HL-60 (cell line): ENCODE measurements around the gene CEP44.
A peak's percentile ranks its signal among the peaks of the same experiment; 100 is the strongest.

Experiments
- DNase-seq, 2 experiments: peaks; one replicate each; pipeline ENCODE4 v3.0.0-alpha.2; 2010 to 2020; ENCODE audit warnings: low read depth in 1 of 2, low spot score in 1 of 2
- H3K27ac ChIP-seq: fragments of 250-450 bp; sonication (Bioruptor Pico); replicated peaks from 2 replicates; pipeline ENCODE4 v1.5.1; 2020; ENCODE audit warnings: mild to moderate bottlenecking, moderate library complexity
- H3K27me3 ChIP-seq: fragments of 250-450 bp; sonication (Bioruptor Pico); 2 replicates; pipeline ENCODE4 v1.5.1; 2021; ENCODE audit warnings: mild to moderate bottlenecking, moderate library complexity; ENCODE audit not compliant: insufficient read depth, poor library complexity, severe bottlenecking
- H3K4me3 ChIP-seq: replicated peaks from 2 replicates; pipeline ENCODE4 v1.5.1; 2011; ENCODE audit warnings: mild to moderate bottlenecking, control low read depth, low read length; ENCODE audit not compliant: insufficient read depth
- GABPA ChIP-seq: IDR thresholded peaks from 2 replicates; pipeline ENCODE4 v1.6.1; 2012; ENCODE audit warnings: low read depth
- POLR2AphosphoS5 ChIP-seq: IDR thresholded peaks from 2 replicates; pipeline ENCODE4 v1.6.1; 2012; ENCODE audit warnings: low read depth
- SPI1 ChIP-seq: IDR thresholded peaks from 2 replicates; pipeline ENCODE4 v1.6.1; 2012; ENCODE audit warnings: low read depth, mild to moderate bottlenecking, borderline replicate concordance
- TF ChIP-seq, protein P1 (sequence below): IDR thresholded peaks from 2 replicates; pipeline ENCODE4 v1.6.1; 2012; ENCODE audit warnings: low read depth; ENCODE audit not compliant: insufficient replicate concordance
- TF ChIP-seq, protein P2 (sequence below): IDR thresholded peaks from one replicate; pipeline ENCODE4 v1.5.1; 2011; ENCODE audit warnings: low read length, control low read depth, inconsistent platforms; ENCODE audit not compliant: insufficient read depth

Gene CEP44

GRCh38 chr4:174317531-174317930, 33.8 kb downstream of the CEP44 start:
- TF ChIP-seq, protein P1, sequence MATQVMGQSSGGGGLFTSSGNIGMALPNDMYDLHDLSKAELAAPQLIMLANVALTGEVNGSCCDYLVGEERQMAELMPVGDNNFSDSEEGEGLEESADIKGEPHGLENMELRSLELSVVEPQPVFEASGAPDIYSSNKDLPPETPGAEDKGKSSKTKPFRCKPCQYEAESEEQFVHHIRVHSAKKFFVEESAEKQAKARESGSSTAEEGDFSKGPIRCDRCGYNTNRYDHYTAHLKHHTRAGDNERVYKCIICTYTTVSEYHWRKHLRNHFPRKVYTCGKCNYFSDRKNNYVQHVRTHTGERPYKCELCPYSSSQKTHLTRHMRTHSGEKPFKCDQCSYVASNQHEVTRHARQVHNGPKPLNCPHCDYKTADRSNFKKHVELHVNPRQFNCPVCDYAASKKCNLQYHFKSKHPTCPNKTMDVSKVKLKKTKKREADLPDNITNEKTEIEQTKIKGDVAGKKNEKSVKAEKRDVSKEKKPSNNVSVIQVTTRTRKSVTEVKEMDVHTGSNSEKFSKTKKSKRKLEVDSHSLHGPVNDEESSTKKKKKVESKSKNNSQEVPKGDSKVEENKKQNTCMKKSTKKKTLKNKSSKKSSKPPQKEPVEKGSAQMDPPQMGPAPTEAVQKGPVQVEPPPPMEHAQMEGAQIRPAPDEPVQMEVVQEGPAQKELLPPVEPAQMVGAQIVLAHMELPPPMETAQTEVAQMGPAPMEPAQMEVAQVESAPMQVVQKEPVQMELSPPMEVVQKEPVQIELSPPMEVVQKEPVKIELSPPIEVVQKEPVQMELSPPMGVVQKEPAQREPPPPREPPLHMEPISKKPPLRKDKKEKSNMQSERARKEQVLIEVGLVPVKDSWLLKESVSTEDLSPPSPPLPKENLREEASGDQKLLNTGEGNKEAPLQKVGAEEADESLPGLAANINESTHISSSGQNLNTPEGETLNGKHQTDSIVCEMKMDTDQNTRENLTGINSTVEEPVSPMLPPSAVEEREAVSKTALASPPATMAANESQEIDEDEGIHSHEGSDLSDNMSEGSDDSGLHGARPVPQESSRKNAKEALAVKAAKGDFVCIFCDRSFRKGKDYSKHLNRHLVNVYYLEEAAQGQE, result no peak
- Histone ChIP-seq H3K27me3 (no peaks in the 10 kb centered on the region), H3K4me3 (no peak overlapping the region), H3K27ac (no peak overlapping the region)
- DNase-seq, result no peak

DNA sequence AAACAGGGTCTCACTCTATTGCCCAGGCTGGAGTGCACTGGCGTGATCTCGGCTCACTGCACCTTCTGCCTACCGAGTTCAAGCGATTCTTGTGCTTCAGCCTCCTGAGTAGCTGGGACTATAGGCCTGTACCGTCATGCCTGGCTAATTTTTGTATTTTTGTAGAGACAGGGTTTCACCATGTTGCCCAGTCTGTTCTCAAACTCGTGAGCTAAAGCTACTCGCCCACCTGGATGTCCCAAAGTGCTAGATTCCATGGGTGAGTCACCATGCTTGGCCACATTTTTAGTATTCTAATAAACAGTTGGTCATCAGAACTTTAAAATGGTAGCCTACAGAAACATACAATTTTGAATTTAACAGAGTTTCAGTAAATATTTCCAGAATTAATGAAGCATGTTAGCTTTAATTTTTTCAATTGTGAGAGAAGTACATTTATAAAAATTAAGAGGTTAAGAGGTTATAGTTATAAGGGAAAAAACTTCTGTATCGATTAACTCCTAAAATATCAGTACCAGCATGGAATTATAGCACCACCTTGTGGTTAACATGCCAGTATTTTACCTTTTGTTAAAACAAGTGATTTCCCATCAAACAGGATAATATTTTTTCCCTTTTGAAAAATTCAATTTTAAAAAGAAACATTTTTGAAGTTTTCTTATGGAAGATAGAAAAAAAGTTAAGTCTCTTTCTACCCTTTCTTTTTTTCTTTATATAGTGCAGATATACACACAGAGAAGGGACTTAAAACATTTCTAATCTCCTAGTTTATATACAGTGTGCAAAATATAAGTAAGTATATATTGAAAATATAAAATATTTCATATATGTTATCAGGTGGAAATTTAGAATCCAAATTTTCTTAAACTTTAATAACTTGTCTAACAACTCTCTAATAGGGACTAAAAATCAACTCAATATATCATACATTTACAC, 35.4 kb downstream of the CEP44 start:
- Histone ChIP-seq H3K27me3 (no peaks in the 10 kb centered on the region), H3K4me3 (no peak overlapping the region), H3K27ac (no peak overlapping the region)
- TF ChIP-seq, protein P1, result no peak
- TF ChIP-seq, protein P2, sequence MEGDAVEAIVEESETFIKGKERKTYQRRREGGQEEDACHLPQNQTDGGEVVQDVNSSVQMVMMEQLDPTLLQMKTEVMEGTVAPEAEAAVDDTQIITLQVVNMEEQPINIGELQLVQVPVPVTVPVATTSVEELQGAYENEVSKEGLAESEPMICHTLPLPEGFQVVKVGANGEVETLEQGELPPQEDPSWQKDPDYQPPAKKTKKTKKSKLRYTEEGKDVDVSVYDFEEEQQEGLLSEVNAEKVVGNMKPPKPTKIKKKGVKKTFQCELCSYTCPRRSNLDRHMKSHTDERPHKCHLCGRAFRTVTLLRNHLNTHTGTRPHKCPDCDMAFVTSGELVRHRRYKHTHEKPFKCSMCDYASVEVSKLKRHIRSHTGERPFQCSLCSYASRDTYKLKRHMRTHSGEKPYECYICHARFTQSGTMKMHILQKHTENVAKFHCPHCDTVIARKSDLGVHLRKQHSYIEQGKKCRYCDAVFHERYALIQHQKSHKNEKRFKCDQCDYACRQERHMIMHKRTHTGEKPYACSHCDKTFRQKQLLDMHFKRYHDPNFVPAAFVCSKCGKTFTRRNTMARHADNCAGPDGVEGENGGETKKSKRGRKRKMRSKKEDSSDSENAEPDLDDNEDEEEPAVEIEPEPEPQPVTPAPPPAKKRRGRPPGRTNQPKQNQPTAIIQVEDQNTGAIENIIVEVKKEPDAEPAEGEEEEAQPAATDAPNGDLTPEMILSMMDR, result peak; percentile 27
- DNase-seq, result no peak

- H3K27ac ChIP-seq, result no peak overlapping the region
- H3K27me3 ChIP-seq, result no peaks in the 10 kb centered on the region
- no peak overlapping the region for H3K4me3 ChIP-seq
- TF ChIP-seq, protein P2, result no peak
- no peak for TF ChIP-seq POLR2AphosphoS5
- no peak for TF ChIP-seq GABPA
- TF ChIP-seq SPI1, result no peak
- TF ChIP-seq, protein P1, result no peak
- no peak for DNase-seq
These were observed 36.9 kb downstream of the CEP44 start for GRCh38 chr4:174320494-174321199.
